Ovary (tissue), 3 donors: ENCODE results near the gene SLC25A5.

Experiments used
- CTCF ChIP-seq, 3 donors: fragments of 450-650 bp in 2 of 3; fragments of 200-600 bp in 1 of 3; IDR thresholded peaks; one replicate each; pipeline versions ENCODE4 v1.5.1 to v1.8.0; 2016 to 2022; ENCODE audit warnings: antibody characterized with exemption in 3 of 3, mild to moderate bottlenecking in 1 of 3
- EP300 ChIP-seq: sonication (generic); formaldehyde crosslinking; IDR thresholded peaks from one replicate; pipeline ENCODE4 v1.6.1; 2017; ENCODE audit warnings: antibody characterized with exemption
- POLR2A ChIP-seq: fragments of 450-650 bp; IDR thresholded peaks from one replicate; pipeline ENCODE4 v1.6.1; 2017; ENCODE audit warnings: antibody characterized with exemption, mild to moderate bottlenecking, moderate library complexity
- donor health status: DM: no; HTN: no; CAD: no.

GRCh38 chrX:119465555-119465954, 2.7 kb upstream of the SLC25A5 start:
- TF ChIP-seq POLR2A, result no peak
- no peak for TF ChIP-seq CTCF (IDR thresholded peaks at IDR 0.05)
- no peak for TF ChIP-seq EP300
